HepG2 (cell line): ENCODE data around the gene ZNF79.

Experiments used
- MZF1 ChIP-seq: sonication (generic); formaldehyde crosslinking; IDR thresholded peaks from 2 replicates; pipeline ENCODE4 v1.8.1; 2023; ENCODE audit warnings: mild to moderate bottlenecking, missing genetic modification reagents, borderline replicate concordance
- PLRG1 ChIP-seq: fragments of 450-650 bp; conservative IDR thresholded peaks from 2 replicates; pipeline ENCODE4 v1.6.1; 2016
- ZNF224 ChIP-seq: sonication (generic); formaldehyde crosslinking; IDR thresholded peaks from 2 replicates; pipeline ENCODE4 v1.5.0; 2020; ENCODE audit warnings: mild to moderate bottlenecking, missing genetic modification reagents
- ZNF274 ChIP-seq: sonication (generic); formaldehyde crosslinking; IDR thresholded peaks from 2 replicates; pipeline ENCODE4 v1.5.1; 2020; ENCODE audit warnings: mild to moderate bottlenecking, missing genetic modification reagents
- TF ChIP-seq, protein P1 (sequence below): sonication (generic); formaldehyde crosslinking; IDR thresholded peaks from 2 replicates; pipeline ENCODE4 v1.5.0; 2020; ENCODE audit warnings: mild to moderate bottlenecking, missing genetic modification reagents, moderate library complexity
- TF ChIP-seq, protein P2 (sequence below): sonication (generic); formaldehyde crosslinking; IDR thresholded peaks from 2 replicates; pipeline ENCODE4 v1.4.0; 2020; ENCODE audit warnings: missing genetic modification reagents
- TF ChIP-seq, protein P3 (sequence below): IDR thresholded peaks from 2 replicates; pipeline ENCODE4 v1.6.1; 2016
- TF ChIP-seq, protein P4 (sequence below): sonication (generic); formaldehyde crosslinking; IDR thresholded peaks from 2 replicates; pipeline ENCODE4 v1.9.0; 2021; ENCODE audit warnings: missing genetic modification reagents, mild to moderate bottlenecking, borderline replicate concordance
- TF ChIP-seq, protein P5 (sequence below): IDR thresholded peaks from 2 replicates; pipeline ENCODE4 v1.6.1; 2012; ENCODE audit warnings: inconsistent platforms

DNA sequence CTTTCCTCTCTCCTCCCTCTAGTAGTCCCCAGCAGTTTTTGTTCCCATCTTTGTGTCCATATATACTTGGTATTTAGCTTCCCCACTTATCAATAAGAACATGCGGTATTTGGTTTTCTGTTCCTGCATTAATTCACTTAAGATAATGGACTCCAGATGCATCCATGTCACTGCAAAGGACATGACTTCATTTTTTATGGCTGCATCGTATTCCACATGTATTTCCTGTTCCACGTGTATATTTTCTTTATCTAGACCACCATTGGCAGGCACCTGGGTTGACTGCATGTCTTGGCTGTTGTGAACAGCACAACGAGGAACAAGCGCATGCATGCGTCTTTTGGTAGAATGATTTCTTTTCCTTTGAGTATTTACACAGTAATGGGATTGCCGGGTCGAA is 6.2 kb downstream of the ZNF79 start:
- TF ChIP-seq, protein P1, sequence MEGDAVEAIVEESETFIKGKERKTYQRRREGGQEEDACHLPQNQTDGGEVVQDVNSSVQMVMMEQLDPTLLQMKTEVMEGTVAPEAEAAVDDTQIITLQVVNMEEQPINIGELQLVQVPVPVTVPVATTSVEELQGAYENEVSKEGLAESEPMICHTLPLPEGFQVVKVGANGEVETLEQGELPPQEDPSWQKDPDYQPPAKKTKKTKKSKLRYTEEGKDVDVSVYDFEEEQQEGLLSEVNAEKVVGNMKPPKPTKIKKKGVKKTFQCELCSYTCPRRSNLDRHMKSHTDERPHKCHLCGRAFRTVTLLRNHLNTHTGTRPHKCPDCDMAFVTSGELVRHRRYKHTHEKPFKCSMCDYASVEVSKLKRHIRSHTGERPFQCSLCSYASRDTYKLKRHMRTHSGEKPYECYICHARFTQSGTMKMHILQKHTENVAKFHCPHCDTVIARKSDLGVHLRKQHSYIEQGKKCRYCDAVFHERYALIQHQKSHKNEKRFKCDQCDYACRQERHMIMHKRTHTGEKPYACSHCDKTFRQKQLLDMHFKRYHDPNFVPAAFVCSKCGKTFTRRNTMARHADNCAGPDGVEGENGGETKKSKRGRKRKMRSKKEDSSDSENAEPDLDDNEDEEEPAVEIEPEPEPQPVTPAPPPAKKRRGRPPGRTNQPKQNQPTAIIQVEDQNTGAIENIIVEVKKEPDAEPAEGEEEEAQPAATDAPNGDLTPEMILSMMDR (CRISPR knock-in tag): no peak
- TF ChIP-seq MZF1 (no peak), ZNF224 (CRISPR knock-in tag) (no peak), ZNF274 (CRISPR knock-in tag) (no peak), PLRG1 (no peak)
- TF ChIP-seq, protein P2, sequence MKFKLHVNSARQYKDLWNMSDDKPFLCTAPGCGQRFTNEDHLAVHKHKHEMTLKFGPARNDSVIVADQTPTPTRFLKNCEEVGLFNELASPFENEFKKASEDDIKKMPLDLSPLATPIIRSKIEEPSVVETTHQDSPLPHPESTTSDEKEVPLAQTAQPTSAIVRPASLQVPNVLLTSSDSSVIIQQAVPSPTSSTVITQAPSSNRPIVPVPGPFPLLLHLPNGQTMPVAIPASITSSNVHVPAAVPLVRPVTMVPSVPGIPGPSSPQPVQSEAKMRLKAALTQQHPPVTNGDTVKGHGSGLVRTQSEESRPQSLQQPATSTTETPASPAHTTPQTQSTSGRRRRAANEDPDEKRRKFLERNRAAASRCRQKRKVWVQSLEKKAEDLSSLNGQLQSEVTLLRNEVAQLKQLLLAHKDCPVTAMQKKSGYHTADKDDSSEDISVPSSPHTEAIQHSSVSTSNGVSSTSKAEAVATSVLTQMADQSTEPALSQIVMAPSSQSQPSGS: no peak
- TF ChIP-seq, protein P3, sequence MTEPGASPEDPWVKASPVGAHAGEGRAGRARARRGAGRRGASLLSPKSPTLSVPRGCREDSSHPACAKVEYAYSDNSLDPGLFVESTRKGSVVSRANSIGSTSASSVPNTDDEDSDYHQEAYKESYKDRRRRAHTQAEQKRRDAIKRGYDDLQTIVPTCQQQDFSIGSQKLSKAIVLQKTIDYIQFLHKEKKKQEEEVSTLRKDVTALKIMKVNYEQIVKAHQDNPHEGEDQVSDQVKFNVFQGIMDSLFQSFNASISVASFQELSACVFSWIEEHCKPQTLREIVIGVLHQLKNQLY: no peak
- TF ChIP-seq, protein P4, sequence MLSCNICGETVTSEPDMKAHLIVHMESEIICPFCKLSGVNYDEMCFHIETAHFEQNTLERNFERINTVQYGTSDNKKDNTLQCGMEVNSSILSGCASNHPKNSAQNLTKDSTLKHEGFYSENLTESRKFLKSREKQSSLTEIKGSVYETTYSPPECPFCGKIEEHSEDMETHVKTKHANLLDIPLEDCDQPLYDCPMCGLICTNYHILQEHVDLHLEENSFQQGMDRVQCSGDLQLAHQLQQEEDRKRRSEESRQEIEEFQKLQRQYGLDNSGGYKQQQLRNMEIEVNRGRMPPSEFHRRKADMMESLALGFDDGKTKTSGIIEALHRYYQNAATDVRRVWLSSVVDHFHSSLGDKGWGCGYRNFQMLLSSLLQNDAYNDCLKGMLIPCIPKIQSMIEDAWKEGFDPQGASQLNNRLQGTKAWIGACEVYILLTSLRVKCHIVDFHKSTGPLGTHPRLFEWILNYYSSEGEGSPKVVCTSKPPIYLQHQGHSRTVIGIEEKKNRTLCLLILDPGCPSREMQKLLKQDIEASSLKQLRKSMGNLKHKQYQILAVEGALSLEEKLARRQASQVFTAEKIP (CRISPR knock-in tag): no peak
- TF ChIP-seq, protein P5, sequence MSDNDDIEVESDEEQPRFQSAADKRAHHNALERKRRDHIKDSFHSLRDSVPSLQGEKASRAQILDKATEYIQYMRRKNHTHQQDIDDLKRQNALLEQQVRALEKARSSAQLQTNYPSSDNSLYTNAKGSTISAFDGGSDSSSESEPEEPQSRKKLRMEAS: no peak
